ENCODE results near the gene MAG.

DNA sequence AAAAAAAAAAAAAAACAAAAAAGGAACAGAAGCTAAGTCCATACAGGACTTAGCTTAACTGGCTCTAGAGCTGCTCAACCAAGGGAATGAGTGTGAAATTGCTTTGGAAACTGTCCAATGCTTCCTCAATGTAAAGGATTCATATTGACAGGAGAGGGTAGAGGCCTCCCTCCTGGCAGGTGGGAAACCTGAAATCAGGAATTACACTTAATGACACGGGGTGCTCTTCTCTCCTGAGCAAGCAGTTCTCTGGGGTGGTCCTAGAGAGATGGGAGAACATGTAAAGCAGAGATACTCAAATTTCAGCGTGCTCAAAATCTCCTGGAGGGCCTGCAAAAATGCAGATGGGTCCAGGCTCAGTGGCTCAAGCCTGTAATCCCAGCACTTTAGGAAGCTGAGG is 3.6 kb upstream of the MAG start:
- TF ChIP-seq, protein P1, sequence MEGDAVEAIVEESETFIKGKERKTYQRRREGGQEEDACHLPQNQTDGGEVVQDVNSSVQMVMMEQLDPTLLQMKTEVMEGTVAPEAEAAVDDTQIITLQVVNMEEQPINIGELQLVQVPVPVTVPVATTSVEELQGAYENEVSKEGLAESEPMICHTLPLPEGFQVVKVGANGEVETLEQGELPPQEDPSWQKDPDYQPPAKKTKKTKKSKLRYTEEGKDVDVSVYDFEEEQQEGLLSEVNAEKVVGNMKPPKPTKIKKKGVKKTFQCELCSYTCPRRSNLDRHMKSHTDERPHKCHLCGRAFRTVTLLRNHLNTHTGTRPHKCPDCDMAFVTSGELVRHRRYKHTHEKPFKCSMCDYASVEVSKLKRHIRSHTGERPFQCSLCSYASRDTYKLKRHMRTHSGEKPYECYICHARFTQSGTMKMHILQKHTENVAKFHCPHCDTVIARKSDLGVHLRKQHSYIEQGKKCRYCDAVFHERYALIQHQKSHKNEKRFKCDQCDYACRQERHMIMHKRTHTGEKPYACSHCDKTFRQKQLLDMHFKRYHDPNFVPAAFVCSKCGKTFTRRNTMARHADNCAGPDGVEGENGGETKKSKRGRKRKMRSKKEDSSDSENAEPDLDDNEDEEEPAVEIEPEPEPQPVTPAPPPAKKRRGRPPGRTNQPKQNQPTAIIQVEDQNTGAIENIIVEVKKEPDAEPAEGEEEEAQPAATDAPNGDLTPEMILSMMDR (IDR thresholded peaks at IDR 0.05): no peak
- TF ChIP-seq EP300 (IDR thresholded peaks at IDR 0.05): no peak
- TF ChIP-seq POLR2A (IDR thresholded peaks at IDR 0.05; ENCODE audit: low read depth): no peak

Data from esophagus muscularis mucosa (tissue), 4 donors.